HG03460 (cell line): Measurements from ENCODE around the gene NCKAP5.

Experiments
- ATAC-seq: cut with Tn5 transposase; IDR thresholded peaks from one replicate; pipeline ENCODE4 v1.9.1; 2021; ENCODE audit not compliant: unreplicated experiment

Gene NCKAP5

DNA sequence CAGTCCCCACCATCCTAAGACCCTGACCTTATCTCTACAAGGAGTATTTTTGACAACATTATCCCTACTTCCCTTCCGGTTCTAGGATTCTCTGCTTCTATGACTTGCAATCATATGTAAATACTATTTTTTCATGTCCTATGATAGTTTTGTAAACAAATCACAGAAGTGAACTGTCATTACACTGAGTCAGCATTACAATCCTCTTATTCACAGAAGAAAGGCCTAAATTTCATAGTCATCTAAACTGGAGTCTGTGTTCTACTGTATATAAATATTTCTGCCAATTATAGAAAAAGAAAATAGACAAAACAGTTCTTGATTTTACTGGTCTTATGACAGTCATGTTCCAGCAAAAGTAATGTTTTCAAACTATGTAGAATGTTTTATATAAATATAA is 265.1 kb downstream of the NCKAP5 start:
- no peak for ATAC-seq

DNA sequence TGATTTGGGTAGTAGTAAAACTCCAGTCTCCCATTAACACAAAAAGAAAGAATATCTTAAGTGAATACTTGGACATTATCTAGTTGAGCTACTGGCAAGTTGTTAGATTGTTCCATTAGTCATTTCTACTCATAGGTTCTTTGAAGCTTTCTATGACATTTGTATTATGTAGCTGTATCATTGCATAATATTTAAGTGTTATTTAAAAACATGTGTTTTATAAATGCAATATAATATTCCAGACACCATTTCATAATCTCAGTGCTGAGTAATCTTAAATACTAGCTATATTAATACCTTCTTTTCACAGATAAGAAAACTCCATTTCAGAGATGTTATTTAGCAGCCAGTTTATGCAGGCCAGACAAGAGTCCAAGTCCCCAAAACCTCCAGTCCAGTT is 271.9 kb downstream of the NCKAP5 start:
- no peak for ATAC-seq

DNA sequence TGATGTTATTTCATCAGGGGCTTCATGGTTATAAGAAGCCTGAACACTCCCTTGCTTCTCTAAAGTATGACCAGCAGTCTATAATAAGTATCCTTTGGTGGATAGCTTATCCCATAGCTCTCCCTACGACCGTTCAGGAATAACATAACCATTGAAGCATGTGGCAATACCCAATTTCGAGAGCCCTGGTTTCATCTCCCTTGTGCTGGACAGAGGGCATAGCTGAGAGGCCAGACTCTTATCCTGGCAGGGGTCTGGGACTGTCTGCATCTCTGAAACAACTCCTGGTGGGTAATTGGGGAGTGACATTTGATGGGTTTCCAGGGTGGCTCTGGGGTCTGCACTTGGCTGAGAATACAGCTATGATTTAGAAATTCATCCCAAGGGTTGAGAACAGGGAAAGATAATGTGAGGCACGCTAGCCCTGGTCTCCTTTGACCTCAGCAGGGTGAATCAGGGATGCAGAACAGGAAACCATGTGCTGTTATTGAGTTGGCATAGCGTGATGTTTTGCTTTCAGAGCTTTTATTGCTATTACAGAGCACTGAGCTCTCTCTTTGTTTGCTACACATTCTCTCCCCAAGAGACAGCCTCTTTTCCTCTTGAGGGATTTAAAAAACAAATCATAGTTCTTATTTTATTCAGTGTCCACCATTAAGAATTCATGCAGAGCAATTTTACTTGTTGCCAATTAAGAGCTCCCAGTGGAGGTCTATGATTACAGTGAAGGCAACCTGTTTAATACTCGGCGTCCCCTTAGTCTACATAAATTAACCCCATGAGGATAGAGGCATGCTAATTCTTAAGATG is 274.5 kb downstream of the NCKAP5 start:
- no peak for ATAC-seq

GRCh38 chr2:133292259-133292658 is 276.0 kb downstream of the NCKAP5 start:
- ATAC-seq: no peak

- ATAC-seq: no peak
These were observed 280.6 kb downstream of the NCKAP5 start for GRCh38 chr2:133287709-133288108.

- ATAC-seq: no peak
These were observed 281.8 kb downstream of the NCKAP5 start for GRCh38 chr2:133286326-133286922.

DNA sequence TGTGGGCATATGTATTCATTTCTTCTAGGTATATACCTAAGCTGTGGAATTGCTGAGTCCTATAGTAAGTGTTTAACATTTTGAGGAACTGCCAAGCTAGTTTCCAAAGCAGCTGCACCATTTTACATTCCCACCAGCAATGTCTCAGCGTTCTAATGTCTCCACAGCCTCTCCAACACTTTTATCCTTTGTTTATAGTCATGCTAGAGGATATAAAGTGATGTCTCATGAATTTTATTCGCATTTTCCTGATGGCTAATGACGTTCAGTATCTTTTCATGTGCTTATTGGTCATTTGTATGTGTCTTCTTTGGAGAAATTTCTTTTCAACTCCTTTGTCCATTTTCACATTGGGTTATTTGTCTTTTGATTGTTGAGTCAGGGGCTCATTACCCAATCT is 295.2 kb downstream of the NCKAP5 start:
- no peak for ATAC-seq

DNA sequence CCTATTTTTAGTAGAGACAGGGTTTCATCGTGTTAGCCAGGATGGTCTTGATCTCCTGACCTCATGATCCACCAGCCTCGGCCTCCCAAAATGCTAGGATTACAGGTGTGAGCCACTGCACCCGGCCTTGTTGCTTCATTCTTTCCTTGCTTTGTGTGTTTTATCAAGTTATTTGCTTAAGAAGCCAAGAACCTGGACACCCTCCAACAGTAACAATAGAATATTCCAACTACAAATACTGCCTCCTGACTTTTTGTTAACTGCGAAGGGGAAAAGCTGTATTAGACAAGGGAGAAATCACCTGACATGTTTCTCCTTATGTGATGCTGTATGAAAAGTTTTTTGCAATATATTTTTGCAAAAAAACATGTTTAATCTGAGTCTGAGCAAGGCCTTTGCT is 297.2 kb downstream of the NCKAP5 start:
- ATAC-seq: no peak

DNA sequence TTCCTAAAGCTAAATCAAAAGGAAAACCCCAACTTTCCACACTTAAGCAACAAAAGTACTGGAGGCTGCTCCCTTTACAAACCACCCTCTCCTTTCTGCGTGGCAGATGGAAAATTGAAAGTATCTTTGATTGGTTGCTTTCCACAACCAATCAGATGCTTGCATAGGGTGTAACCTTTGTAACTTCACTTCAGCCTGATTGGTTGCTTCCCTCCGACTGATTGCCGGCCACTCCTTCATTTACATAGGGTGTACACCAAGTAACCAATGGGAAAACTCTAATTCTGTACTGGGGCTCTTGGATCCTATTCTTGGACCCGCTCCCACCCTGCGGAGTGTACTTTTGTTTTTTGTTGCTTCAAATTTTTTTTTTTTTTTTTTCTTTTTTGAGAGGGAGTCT is 297.7 kb downstream of the NCKAP5 start:
- no peak for ATAC-seq

DNA sequence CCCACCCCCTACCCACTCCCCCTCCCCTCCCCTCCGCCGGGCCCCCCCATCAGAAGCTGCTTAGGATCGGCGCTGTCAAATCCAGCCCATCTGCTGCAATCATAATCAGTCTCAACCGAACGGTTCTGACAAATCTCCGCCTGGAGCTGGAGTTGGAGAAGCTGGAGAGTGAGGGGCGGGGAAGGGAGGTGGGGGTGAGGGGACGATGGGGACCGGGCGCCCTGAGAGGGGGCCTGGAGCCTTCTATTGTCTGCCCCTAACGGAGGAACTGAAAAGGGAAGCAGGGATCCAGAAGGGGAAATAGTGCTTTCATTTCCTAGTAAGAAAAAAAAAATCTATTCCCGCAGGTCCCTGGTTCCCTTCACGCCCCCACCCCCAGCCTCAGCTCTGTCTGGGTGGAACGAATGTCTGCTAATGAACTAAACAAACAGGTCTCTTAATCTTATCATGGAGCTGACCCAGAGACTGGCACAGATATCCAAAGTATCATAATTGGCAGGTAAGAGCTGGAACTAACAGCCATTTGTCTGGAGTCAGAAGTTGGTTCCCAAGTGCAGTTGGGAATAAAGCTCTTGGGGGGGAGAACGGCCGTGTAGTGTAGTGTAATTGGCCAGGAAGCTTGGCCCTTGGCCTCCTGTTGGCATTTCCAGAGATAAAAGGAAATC is 301.2 kb downstream of the NCKAP5 start:
- ATAC-seq: no peak

GRCh38 chr2:133266041-133266925 is 302.0 kb downstream of the NCKAP5 start:
- ATAC-seq: no peak

GRCh38 chr2:133265432-133265949 is 302.8 kb downstream of the NCKAP5 start:
- ATAC-seq: no peak

DNA sequence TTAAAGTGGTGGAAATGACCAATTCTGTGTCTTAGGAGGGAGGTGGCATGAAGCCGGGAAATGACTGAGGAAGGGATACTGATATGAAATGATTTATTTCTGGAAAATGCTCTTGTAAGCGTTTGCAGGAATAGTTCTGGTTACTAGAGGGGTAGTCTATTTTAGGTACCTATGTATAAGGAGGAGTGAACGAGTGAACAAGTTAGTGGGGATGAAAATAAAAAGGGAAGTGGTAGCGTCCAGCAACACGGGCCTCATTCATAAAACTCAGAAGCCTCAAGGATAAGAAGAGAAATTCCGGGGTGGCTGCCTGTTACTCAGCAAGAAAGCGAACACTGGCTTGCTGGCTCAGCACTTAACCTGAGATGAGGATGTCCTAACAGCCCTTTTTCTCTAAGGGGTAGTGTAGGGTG is 303.3 kb downstream of the NCKAP5 start:
- ATAC-seq: no peak

DNA sequence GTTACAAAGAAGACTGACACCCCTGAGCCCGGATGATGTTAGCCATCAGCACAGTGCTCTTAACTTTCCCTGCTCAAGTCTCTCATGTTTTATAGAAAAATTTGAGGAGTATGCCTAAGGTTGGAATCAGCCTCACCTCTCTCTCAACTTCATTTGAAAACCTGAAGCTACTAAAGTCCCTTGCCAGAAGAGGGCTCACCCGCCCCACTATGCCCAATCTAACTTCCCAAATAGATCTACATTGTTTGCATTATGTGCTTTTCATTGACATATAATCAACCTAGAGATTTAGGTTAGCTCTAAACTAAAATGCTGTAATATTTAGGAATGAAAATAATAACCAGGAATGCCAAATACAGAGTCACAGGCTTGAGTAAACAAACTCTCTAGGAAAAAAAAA is 305.4 kb downstream of the NCKAP5 start:
- ATAC-seq: no peak

DNA sequence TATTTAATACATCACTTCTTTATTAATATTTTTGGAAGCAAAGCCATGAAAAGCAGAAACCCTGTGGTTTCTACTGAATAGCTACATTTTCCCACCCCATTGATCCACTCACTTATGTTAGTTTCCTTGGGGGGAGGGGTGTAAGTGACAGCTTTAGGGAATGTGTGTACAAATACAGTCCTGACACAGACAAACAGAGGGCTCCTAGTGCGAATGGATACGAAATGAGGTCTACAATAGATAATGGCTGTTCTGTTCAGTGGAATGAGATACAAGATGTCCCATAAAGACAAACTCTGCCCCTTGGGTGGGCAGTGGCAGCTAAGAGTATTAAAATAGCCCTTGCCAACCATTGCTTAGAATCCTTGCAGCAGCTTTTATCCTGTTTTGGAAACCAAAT is 312.9 kb downstream of the NCKAP5 start:
- no peak for ATAC-seq

DNA sequence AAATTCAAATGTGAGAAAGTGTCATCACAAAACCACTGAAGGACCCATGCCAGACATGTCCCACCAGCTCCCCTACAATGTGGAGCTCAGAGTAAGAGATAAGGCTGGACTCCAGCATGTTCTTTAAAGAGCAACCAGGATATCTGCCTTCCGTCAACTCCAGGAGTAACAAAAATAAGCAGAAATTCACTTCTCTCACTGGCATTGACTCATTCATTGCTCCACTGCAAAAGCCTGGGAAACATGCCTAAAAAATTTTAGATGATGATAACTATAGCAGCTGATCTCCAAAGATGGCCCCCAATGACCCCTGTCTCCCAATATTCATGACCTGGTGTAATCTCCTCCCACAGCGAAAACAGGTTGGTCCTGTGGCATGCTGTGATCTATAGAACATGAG is 314.5 kb downstream of the NCKAP5 start:
- no peak for ATAC-seq

- no peak for ATAC-seq
These were observed 315.4 kb downstream of the NCKAP5 start for GRCh38 chr2:133252780-133253355.

DNA sequence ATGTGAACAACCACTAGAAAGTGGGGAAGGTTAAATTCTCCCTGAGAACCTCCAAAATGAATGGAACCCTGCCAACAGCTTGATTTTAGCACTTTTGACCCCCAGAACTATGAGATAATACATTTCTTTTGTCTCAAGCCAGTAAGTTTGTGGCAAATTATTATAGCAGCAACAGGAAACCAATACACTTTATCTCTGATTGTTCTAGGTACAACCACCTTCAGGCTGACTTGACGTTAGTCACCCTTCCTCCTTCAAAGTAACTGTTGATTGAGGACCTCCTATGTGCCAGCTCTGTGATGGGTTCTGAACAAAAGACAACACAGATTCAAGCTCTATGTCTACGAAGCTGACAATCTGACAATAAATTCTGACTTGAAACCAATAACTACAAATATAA is 318.9 kb downstream of the NCKAP5 start:
- ATAC-seq: no peak

- no peak for ATAC-seq
These were observed 320.0 kb downstream of the NCKAP5 start for GRCh38 chr2:133248264-133248663.

DNA sequence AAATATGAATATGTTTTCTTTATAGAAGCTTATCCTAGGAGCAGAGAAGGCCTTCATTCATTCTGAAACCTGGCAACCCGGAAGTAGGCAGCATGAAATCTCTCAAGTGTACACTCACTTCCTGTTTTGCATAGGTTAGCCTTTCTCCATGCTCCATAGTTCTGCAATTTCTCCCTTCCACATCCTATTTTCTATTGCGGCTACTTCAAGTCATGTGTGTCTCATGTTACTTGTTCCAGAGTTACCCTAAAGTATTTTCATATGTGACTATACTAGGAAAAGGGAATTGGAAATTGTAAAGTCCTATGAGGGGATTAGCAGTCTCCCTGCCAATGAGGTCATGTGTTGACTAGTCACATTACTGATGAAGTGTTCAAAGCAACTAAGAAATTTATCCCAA is 320.6 kb downstream of the NCKAP5 start:
- no peak for ATAC-seq

DNA sequence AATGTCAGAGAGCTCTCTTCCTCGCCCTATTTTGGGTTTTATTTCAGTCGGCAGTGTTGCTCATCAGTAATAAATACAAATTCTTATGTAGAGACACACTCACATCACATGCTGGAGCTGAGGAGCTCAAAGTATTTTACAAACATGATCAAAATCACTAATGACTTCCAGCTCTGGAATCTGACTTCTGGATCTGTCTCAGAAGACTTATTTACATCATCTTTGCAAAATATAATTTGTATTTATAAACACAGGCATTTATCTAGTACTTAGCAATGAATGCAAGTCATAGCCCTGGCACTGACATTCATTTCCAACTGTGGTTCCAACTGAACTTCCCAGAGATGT is 327.1 kb downstream of the NCKAP5 start:
- no peak for ATAC-seq
